GM19193 (cell line): ENCODE measurements around the gene ARL9.

Experiments used
- POLR2A ChIP-seq: IDR thresholded peaks from 4 replicates; pipeline ENCODE4 v1.6.1; 2011; ENCODE audit not compliant: insufficient read depth, insufficient read length; ENCODE audit errors: extremely low read depth

Gene ARL9, protein sequence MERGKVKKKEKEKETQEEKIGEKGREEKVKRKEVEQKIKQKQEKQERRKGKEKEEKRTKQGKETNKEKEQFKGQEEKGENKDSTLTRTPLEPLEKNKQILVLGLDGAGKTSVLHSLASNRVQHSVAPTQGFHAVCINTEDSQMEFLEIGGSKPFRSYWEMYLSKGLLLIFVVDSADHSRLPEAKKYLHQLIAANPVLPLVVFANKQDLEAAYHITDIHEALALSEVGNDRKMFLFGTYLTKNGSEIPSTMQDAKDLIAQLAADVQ

DNA sequence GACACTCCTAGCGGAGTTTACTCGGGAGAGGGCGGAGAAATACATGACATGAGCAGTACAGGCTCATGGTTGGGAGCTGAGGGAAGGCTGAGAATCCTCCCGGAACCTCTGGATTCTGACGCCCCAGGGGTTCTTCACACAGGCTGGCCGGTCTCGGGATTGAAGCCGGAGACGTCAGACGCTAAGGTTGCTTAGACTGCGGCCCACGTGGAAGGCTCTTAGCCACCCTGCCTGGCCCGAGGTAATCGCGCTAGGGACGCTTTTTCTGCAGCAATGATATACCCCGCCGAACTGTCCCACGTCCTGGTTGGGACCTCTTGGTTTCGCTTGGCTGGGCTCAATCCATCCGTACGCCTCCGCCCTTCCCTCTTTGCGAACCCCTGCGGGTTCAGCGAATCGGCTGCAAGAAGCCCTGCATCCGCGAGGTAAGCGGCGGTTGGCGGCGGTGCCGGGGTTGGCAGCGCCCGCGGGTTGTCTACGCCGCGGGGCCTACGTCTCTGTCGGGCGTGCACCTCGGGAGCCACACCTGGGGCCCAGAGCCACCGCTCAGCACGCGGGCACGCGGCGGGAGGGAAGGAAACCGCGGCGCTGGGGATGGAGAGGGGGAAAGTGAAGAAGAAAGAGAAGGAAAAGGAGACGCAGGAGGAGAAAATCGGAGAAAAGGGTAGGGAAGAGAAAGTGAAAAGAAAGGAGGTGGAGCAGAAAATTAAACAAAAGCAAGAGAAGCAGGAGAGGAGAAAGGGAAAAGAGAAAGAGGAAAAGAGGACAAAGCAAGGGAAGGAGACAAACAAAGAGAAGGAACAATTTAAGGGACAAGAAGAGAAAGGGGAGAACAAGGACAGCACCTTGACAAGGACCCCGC, at the start of gene ARL9:
Gene ARL9 (plus strand): TSS at position 523 of the 862 bp plus-strand sequence. CDS start 72 bp downstream, at position 595.
- no peak for TF ChIP-seq POLR2A

DNA sequence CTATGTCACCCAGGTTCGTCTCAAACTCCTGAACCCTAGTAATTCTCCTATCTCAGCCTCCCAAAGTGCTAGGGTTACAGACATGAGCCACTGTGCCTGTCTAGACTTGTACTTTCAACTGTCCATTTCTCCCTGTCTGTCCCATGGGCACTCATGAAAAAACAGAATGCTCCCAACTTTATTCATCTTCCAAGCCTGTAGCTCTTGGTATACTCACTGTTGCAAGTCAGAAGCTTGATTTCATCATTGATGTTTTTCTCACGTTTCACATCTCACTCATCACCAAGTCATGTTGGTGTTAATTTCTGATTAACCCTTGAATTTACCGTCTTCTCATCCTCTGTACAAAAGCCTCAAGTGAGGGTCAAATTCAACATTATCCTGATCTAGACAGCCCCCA, 45.5 kb upstream of the ARL9 start:
- no peak for TF ChIP-seq POLR2A

DNA sequence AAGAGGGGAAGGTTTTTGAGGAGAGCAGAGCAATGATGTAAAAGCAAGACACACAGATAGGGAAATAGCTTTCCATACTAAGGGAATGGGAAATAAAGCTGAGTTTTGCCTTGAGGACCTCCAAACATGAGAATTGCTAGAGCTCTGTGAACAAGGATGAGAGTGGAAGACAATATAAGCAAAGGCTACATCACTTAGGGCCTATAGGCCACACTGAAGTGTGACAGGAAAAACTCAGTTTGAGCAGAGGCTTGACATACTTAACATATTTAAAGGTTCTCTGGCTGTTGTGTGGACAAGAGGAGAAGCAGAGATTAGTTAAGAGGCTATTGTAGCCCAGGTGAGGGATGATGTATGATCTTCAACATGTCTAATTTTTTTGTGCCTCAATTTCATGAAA, 43.4 kb upstream of the ARL9 start:
- TF ChIP-seq POLR2A: no peak

DNA sequence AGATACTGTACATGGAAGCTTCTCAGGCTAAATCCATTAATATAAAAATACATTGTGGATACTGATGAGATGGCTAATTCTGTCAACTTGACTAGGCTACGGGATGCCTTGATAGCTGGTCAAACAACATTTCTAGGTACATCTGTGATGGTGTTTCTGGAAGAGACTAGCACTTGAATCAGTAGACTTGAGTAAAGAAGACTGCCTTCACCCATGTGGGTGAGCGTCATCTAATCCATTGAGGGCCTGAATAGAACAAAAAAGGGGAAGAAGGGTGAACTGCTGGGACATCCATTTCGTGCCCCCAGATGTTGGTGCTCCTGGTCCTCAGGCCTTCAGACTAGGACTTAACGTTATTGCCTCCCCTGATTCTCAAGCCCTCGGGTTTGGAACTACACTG, 41.9 kb upstream of the ARL9 start:
- no peak for TF ChIP-seq POLR2A

DNA sequence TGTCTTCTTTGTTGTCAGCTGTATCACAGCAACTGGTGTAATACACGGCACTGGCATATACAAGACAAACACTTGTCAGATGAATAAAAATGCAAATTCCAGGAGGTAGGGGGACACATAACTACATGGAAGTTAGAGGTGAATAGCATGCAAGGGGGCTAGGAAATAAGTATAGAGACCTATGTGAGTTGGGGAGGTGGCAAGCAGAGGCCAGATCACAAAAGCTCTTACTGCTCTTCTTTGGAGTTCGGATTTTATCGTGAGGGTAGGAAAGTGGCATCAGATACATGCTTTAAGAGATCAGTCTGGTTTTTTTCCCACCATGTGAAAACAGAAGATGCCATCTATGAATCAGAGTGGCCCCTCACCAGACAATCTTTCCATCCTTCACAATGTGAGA, 41.0 kb upstream of the ARL9 start:
- TF ChIP-seq POLR2A: no peak

DNA sequence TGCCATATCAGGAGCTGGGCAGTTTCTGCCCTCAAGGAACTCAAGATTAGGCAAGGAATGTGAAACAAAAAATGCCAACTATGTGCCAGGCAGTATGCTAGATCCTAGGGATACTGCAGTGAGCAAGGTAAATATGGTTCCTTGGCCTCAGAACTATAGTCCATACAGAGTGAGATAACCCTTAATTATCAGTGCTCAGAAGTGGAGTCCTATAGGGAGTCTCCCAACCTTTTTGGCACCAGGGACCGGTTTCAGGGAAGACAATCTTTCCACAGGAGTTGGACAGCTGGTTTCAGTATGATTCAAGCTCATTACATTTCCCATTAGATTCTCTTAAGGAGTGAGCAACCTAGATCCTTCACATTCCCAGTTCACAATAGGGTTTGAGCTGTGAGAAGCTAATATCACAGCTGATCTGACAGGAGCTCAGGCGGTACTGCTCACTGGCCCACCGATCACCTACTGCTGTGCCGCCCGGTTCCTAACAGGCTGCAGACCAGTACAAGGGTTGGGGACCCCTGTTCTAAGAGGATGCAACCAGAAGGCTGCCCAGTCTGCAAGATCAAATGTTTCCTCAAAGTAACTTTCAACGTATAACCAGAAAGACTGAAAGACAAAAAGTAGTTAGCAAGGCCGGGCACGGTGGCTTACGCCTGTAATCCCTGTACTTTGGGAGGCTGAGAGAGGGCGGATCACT, 39.8 kb upstream of the ARL9 start:
- no peak for TF ChIP-seq POLR2A

DNA sequence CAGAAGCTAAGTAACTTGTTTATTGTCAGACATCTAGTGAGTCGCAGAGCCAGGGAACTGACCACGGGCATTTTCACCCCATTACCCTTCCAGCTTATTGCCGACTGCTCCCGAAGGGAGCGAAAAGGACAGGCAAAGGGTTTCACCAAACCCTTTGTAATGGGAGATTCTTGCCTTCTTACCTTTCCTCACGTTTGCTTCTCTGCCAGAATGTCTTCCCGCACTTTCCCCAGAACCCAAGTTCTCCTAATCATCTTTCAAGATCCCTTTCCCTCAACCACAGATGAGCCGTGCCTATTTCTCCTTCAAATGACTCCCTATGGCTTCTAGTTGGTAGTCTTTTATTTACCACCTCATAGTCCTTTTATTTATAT, 38.7 kb upstream of the ARL9 start:
- no peak for TF ChIP-seq POLR2A

DNA sequence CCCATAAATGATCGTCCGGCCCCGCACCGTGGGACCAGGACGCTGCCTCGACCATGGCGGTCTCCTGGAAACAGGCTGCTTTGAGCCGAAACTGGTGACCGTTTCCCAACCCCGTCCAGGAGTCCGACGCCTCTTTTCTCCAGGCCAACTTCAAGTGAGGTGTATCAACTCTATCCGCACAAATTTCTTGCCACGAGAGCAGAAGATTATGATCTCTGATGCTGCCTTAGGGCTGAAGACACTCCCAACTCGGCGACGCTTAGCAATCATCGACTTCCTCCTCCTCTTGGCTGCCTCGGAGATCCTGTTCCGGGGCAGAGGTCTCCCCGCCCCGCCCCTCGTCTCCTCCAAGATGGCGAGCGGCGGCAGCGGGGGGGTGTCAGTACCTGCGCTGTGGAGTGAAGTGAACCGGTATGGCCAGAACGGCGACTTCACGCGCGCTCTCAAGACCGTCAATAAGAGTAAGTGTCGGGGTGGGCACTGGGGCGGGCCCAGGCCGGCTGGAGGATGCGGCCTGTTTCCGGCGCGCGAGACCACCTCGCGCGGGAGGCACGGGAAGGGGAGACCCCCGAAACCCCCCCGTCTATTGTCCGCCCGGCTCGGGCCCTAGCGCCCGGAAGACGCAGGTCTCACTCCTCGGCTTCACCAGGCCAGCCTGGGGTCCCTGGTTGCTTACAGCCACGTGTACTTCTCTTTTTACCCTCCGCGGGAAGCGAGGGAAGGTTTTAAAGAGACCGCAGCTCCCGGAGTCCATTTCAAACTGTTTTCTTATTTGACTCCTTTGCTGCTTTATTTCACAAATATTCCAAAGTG, 38.1 kb upstream of the ARL9 start, which contains the start of gene SRP72:
Gene SRP72 (plus strand): TSS at position 334 of the 813 bp plus-strand sequence. CDS start 19 bp downstream, at position 353.
- TF ChIP-seq POLR2A: peak; percentile 88

DNA sequence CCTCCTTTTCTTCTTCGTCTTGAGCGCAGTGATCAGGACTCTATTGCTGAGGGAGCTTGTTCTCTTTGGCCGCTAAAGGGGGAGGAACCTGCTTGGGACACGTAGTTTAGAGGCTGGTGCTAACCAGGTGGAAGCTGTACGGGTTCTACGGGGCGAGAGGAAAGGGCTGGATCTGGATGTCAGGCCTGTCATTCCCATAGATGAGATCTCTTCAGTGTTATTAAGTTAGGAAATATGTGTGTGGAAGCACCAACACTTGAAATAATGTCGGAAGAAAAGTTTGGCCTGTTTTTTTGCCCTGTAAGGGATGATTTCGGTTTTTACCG, 37.5 kb upstream of the ARL9 start:
- no peak for TF ChIP-seq POLR2A

DNA sequence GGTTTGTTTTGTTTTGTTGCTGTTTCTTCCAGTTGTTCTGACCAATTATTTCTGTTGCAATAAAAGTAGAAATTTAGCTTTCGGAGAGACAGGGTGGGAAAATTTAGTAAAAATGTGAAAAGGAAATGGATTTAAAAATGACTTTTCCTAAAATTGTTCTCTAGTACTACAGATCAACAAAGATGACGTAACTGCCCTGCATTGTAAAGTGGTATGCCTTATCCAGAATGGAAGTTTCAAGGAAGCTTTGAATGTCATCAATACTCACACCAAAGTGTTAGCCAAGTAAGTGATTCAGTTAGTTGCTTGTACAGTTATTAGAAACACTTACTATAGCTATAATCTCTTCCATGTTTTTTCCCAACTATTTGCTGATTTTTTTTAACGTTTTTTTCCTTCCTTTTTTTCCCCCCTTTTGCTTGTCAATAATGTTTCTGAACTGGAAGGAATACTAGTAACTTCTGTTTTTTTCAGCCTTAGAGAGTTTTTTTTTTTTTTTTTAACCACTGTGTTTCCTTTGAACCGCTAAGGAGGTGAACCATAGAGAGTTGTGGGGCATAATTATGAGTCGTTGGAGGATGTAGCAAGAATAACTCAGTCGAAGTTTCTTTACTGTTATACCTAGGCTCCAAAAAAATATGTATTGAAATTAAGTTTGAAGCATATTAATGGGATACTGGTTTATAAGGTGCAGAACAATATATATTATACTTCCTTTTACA, 35.9 kb upstream of the ARL9 start:
- TF ChIP-seq POLR2A: no peak

DNA sequence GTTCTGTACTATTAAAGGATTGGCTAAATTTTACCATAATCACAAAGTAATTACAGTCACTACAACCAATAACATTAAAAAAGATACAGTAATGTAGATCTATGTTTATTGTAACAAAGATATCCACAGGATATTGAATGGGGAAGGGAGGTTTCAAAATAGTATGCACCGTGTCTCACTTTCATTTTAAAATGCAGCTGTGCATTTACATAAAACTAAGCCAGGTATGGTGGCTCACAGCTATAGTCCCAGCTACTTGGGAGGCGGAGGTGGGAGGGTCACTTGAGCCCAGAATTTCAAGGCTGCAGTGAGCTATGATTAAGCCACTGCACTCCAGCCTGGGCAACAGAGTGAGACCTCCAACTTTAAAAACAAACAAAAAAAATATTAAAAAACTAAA, 29.7 kb upstream of the ARL9 start:
- TF ChIP-seq POLR2A: no peak

DNA sequence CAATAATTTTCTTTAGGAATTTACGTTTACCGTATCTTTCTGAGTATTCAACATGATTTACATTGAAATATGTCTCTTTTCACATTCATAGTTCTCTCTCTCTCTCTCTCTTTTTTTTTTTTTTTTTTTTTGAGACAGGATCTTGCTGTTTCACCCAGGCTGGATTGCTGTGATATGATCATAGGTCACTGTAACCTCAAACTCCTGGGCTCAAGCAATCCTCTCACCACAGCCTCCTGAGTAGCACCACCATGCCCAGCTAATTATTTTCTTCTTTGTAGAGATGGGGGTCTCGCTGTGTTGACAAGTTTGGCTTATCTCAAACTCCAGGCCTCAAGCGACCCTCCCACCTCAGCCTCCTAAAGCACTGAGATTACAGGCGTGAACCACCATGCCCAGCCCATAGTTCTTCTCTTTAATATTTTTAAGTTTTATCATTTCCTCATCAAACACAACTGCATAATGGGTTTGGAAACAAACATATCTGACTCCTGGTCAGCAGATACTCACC, 28.3 kb upstream of the ARL9 start:
- no peak for TF ChIP-seq POLR2A

DNA sequence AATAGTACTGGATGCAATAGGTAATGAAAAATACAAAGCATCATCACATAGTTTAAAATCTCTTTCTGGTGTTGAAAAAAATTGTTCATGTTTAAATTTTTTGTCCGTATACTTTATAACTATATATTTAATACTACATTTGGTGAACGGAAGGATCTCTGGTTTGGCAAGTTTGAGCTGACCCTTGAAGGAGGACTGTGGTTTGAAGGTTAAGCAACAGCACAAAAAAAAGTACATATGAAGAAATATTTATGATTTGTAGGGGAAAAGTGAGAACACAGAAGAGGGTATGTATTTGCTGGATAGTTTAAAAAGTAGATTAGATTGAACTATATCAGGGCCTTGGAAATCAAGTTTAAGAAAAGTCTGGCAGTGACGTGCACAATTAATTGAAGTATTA, 24.9 kb upstream of the ARL9 start:
- no peak for TF ChIP-seq POLR2A

DNA sequence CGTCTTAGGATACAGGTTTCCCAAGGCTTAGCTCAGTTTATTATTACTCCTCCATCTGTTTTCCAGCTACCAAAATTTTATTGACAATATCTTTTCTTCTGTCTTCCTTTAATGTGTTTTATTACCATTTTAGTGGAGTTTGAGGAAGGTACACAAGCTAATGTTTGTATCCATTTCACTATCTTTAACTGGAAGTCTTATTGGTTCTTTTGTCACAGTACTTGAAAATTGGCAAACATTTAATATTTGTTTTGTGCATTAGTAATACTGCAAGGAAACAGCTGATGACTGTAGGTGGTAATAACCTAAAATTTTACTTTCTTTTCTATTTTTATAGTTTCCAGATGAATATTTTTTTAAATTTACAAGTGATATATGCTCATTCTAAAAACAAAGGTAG, 9.3 kb upstream of the ARL9 start:
- TF ChIP-seq POLR2A: no peak

DNA sequence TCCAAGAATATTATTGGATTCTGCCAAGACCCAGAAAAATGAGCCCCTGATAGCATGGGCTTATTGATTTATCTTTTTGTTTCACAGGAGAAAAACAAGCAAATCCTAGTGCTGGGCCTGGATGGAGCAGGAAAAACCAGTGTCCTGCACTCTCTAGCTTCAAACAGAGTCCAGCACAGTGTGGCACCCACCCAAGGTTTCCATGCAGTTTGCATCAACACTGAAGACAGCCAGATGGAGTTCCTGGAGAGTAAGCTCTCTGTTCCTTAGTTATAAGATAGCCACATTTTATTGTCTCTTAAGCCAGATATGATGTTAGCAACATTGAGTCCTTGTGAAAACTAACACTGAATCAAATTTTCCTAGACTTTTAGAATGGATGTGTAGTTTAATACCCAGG, 5.5 kb downstream of the ARL9 start:
- TF ChIP-seq POLR2A: no peak

DNA sequence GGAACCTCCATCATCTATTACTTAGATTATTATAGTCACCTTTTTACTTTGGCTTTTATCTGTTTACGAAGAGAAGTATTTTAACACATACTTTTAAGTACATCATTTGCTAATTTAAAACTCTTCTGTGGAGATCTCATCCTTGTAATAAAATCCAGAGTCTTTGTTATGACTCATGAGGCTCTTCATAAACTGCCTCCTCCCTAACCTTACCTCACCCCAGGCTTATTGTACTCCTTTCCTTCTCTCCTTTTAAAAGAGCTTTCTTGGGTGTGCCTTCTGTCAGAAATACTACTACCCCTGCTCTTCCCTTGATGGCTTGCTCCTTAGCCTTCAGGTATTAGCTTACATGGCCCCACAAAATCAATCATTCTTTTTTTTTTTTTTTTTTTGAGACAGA, 6.6 kb downstream of the ARL9 start:
- no peak for TF ChIP-seq POLR2A
